ENCODE data around the gene FIBCD1.

FIBCD1 gene

DNA sequence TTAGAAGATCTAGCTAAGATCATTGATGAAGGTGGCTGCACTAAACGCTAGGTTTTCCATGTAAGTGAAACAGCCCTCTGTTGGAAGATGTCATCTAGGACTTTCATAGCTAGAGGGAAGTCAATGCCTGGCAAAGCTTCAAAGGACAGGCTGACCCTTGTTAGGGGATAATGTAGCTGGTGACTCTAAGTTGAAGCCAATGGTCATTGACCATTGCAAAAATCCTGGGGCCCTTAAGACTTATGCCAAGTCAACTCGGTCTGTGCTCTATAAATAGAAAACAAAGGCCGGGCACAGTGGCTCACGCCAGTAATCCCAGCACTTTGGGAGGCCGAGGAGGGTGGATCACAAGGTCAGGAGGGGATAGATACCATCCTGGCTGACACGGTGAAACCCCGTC, 26.6 kb upstream of the FIBCD1 start:
- TF ChIP-seq, protein P1, sequence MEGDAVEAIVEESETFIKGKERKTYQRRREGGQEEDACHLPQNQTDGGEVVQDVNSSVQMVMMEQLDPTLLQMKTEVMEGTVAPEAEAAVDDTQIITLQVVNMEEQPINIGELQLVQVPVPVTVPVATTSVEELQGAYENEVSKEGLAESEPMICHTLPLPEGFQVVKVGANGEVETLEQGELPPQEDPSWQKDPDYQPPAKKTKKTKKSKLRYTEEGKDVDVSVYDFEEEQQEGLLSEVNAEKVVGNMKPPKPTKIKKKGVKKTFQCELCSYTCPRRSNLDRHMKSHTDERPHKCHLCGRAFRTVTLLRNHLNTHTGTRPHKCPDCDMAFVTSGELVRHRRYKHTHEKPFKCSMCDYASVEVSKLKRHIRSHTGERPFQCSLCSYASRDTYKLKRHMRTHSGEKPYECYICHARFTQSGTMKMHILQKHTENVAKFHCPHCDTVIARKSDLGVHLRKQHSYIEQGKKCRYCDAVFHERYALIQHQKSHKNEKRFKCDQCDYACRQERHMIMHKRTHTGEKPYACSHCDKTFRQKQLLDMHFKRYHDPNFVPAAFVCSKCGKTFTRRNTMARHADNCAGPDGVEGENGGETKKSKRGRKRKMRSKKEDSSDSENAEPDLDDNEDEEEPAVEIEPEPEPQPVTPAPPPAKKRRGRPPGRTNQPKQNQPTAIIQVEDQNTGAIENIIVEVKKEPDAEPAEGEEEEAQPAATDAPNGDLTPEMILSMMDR (IDR thresholded peaks at IDR 0.05; ENCODE audit: insufficient read depth, low read length, poor library complexity, severe bottlenecking) = no peak

DNA sequence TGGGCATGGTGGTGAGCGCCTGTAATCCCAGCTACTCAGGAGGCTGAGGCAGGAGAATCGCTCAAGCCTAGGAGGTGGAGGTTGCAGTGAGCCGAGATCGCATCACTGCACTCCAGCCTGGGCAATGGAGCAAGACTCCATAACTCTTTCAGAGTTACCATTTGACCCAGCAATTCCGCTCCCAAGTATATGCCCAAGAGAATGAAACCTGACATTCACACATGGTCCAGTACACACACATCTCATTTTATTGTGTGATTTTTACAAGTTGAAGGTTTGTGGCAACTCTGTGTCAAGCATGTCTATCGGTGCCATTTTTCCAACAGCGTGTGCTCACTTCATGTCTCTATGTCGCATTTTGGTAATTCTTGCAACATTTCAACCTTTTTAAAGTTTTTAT, 24.9 kb upstream of the FIBCD1 start:
- TF ChIP-seq, protein P1 (IDR thresholded peaks at IDR 0.05; ENCODE audit: insufficient read depth, low read length, poor library complexity, severe bottlenecking) = no peak
- no peak overlapping the region for H3K4me3 ChIP-seq (replicated peaks; ENCODE audit: low read depth, low read length)
- no peaks in the 10 kb centered on the region for H3K27me3 ChIP-seq (replicated peaks; ENCODE audit: control insufficient read depth, insufficient read depth, low read length)
- no peak for DNase-seq (ENCODE audit: extremely low read depth, insufficient read length)
- H3K36me3 ChIP-seq (ENCODE audit: control insufficient read depth, insufficient read depth, low read length) = no peaks in the 10 kb centered on the region

More for the DNA sequence above, 26.6 kb upstream of the FIBCD1 start:
- Histone ChIP-seq H3K36me3 (ENCODE audit: control insufficient read depth, insufficient read depth, low read length) (no peaks in the 10 kb centered on the region), H3K27me3 (replicated peaks; ENCODE audit: control insufficient read depth, insufficient read depth, low read length) (no peaks in the 10 kb centered on the region), H3K4me3 (replicated peaks; ENCODE audit: low read depth, low read length) (no peak overlapping the region)
- no peak for DNase-seq (ENCODE audit: extremely low read depth, insufficient read length)

DNA sequence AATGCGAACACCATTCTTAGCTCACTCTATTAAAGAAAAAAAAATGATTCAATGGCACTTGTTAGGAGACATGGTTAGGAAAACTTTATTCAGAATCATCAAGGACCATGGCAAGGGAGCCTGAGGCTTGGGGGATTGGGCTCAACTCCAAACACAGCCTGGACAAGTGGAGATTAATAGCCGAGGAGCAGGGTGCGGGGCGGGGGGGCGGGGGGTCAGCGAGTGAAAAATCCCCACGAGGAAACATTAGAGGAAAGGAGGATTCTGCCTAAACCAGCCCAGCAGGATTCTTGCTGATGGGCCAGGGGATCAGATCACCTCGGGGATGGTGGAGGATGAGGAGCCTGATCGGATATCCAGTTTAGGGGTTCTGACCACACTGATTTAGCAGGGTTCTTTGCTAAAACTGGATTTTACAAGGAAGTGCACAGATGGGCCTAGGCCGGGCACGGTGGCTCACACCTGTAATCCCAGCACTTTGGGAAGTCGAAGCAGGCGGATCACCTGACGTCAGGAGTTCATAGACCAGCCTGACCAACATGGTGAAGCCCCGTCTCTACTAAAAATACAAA, 24.4 kb upstream of the FIBCD1 start:
- TF ChIP-seq, protein P1 (IDR thresholded peaks at IDR 0.05; ENCODE audit: insufficient read depth, low read length, poor library complexity, severe bottlenecking) = no peak
- no peak for DNase-seq (ENCODE audit: extremely low read depth, insufficient read length)
- Histone ChIP-seq H3K4me3 (replicated peaks; ENCODE audit: low read depth, low read length) (no peak overlapping the region), H3K36me3 (ENCODE audit: control insufficient read depth, insufficient read depth, low read length) (no peaks in the 10 kb centered on the region), H3K27me3 (replicated peaks; ENCODE audit: control insufficient read depth, insufficient read depth, low read length) (no peaks in the 10 kb centered on the region)

DNA sequence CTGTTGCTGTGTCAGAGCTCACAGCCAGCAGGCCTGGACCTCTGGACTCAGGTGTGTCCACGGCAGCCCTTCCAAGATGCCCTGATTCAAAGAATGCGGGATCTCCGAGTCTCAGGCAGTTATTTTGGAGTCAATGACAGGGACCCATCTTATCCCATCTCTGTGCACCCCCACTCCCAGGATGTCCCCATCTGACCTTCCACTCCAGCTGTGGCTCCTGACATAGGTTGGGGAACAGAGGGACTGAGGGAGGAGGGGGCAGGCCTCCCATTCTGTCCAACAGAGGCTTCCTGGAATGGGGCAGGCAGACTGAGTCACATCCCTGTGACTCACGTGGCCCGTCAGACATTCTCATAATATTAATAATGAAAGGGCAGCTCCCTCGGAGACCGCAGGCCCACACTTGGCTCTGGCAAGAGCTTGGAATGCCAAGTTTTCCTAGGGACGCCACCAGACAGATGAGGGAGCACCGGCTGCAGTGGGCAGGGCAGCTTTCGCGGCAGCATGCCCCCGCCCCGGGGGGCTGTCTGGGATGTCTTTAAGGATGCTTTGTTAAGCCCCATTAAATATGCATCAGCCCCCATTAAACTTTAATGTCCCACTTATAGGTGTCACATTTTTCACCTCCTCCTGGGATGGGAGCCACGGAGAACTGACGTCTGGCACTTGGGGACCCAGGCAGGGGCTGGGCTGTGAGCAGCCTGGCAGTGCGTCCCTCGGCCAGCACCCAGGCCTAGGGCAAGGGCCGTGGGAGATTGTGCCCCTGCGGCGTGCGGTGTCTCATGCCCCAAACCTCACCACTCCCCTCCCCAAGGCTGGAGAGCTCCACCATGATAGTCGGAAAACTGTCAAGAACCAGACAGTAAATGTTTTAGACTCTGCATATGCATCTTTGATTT, 23.6 kb upstream of the FIBCD1 start:
- no peak for DNase-seq (ENCODE audit: extremely low read depth, insufficient read length)
- H3K4me3 ChIP-seq (replicated peaks; ENCODE audit: low read depth, low read length) = no peak overlapping the region
- no peaks in the 10 kb centered on the region for H3K27me3 ChIP-seq (replicated peaks; ENCODE audit: control insufficient read depth, insufficient read depth, low read length)
- H3K36me3 ChIP-seq (ENCODE audit: control insufficient read depth, insufficient read depth, low read length) = no peaks in the 10 kb centered on the region
- TF ChIP-seq, protein P1 (IDR thresholded peaks at IDR 0.05; ENCODE audit: insufficient read depth, low read length, poor library complexity, severe bottlenecking) = no peak

DNA sequence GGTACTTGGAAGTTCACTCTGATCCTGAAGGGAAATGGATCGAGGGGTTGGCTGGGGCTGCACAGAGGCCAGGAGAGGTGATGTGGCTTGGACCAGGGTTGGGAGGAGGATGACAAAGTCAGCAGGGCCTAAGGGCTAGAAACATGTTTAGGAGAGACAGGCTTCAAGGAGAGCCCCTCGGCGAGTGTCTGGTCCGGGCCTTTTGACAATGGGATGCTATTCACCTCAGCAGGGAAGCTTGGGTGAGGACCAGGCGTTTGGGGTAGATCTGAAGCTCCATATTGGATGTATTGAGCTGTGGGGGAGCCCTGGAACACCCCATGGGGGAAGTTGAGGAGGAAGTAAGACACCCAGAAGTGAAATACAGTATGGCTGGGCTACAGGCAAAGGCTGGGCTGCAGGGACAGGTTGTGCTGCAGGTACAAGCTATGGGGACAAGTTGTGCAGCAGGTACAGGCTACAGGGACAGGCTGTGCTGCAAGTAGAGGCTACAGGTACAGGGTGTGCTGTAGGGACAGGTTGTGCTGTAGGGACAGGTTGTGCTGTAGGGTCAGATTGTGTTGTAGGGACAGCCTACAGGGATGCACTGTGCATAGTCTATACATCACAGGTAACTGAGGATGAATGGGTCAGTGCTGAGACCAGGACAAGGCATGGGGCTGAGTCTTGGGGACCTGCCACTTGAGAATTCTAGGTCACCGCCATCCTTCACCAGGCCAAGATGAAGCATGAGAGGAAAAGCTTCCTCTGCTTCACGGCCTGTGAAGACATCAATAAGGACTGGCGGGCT, 22.7 kb upstream of the FIBCD1 start:
- TF ChIP-seq, protein P1 (IDR thresholded peaks at IDR 0.05; ENCODE audit: insufficient read depth, low read length, poor library complexity, severe bottlenecking) = no peak
- H3K4me3 ChIP-seq (replicated peaks; ENCODE audit: low read depth, low read length) = no peak overlapping the region
- H3K27me3 ChIP-seq (replicated peaks; ENCODE audit: control insufficient read depth, insufficient read depth, low read length) = no peaks in the 10 kb centered on the region
- no peaks in the 10 kb centered on the region for H3K36me3 ChIP-seq (ENCODE audit: control insufficient read depth, insufficient read depth, low read length)
- no peak for DNase-seq (ENCODE audit: extremely low read depth, insufficient read length)

All from GM06990 (cell line).